ENCODE results near the gene SEC11A.

Gene SEC11A

GRCh38 chr15:84656972-84657371, 59.0 kb downstream of the SEC11A start:
- H3K36me3 ChIP-seq (ENCODE audit: insufficient read depth, low read length): peaks cover 10% of the 10 kb centered on the region
- H3K4me3 ChIP-seq (ENCODE audit: low read depth in 1 of 2, low read length in 2 of 2): peak overlapping the region in 1 of 2 experiments; percentile 61; a peak in 2 of 4 replicates
- H2AFZ ChIP-seq (ENCODE audit: low read depth, low read length): no peak overlapping the region
- H3K27ac ChIP-seq (ENCODE audit: low read length): no peak overlapping the region
- H3K9ac ChIP-seq (ENCODE audit: low read depth, low read length): peak overlapping the region; percentile 69; the same call in 1 of the 2 replicates
- H4K20me1 ChIP-seq (ENCODE audit: insufficient read depth, low read length): no peaks in the 10 kb centered on the region; the same call in 1 of the 2 replicates
- H3K27me3 ChIP-seq (ENCODE audit: insufficient read depth, low read length, poor library complexity): no peaks in the 10 kb centered on the region
- H3K9me3 ChIP-seq (ENCODE audit: insufficient read depth, low read length, severe bottlenecking): no peaks in the 10 kb centered on the region
- peak overlapping the region; percentile 77 for H3K4me2 ChIP-seq (ENCODE audit: insufficient read depth, low read length)
- H3K4me1 ChIP-seq (ENCODE audit: insufficient read depth, low read length): peaks cover 53% of the 10 kb centered on the region
- TF ChIP-seq EZH2 (IDR thresholded peaks at IDR 0.05; ENCODE audit: borderline replicate concordance, low read depth, low read length, severe bottlenecking): no peak
- no peak for TF ChIP-seq CTCF (IDR thresholded peaks at IDR 0.05; ENCODE audit: borderline replicate concordance, extremely low read depth, low read length, poor library complexity, severe bottlenecking)
- no peak for DNase-seq
- no peak for ATAC-seq (ENCODE audit: insufficient read depth, low read depth)
- H3K79me2 ChIP-seq (ENCODE audit: insufficient read depth, low read length): peaks cover 21% of the 10 kb centered on the region

DNA sequence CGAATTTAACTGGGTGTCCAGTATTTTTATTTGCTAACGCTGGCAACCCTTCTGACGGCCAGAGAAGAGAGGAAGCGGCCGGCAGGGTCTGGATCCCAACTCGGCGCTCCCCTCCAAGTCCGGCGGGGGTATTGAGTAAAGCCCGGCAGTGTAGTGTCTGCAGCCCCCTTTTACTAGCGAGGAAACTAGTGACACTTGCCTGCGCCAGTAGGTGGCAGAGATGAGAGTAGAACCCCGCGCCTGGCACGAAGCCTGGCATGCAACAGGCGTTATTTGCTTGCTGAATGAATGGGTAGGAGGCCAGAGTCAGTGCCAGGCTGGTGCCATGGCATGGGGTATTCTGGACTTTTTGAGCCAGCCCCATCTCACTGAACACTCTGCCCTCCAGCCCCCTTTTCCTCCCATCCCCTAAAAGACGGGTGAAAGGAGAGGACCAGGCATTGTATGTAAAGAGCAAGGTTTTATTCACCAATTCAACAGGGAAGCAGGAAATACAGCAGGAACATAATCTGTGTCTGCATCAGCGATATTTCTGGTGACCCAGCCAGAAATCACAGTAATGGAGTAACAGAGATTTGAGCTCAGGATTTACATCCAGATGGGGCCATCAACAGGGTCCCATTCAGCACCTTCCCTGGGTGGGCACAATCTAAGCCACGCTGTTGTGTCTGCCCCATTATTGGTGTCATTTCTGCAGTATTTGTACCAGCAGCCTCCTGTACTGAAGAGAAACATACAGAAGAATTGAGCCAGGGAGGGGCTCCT, 61.1 kb downstream of the SEC11A start:
- Histone ChIP-seq H3K9ac (ENCODE audit: low read depth, low read length) (peak overlapping the region; percentile 71), H2AFZ (ENCODE audit: low read depth, low read length) (peak overlapping the region; percentile 89), H3K27me3 (ENCODE audit: insufficient read depth, low read length, poor library complexity) (no peaks in the 10 kb centered on the region), H4K20me1 (ENCODE audit: insufficient read depth, low read length) (no peaks in the 10 kb centered on the region; the same call in 1 of the 2 replicates), H3K9me3 (ENCODE audit: insufficient read depth, low read length, severe bottlenecking) (no peaks in the 10 kb centered on the region), H3K4me3 (ENCODE audit: low read depth in 1 of 2, low read length in 2 of 2) (peak overlapping the region; percentile 65 to 92), H3K79me2 (ENCODE audit: insufficient read depth, low read length) (peaks cover 25% of the 10 kb centered on the region), H3K36me3 (ENCODE audit: insufficient read depth, low read length) (peaks cover 20% of the 10 kb centered on the region), H3K27ac (ENCODE audit: low read length) (peak overlapping the region; percentile 89), H3K4me2 (ENCODE audit: insufficient read depth, low read length) (peak overlapping the region; percentile 72), H3K4me1 (ENCODE audit: insufficient read depth, low read length) (peaks cover 55% of the 10 kb centered on the region)
- ATAC-seq (ENCODE audit: insufficient read depth, low read depth): peak; percentile 63
- TF ChIP-seq CTCF (IDR thresholded peaks at IDR 0.05; ENCODE audit: borderline replicate concordance, extremely low read depth, low read length, poor library complexity, severe bottlenecking) (peak; percentile 86), EZH2 (IDR thresholded peaks at IDR 0.05; ENCODE audit: borderline replicate concordance, low read depth, low read length, severe bottlenecking) (no peak)
- peak; percentile 84 for DNase-seq

DNA sequence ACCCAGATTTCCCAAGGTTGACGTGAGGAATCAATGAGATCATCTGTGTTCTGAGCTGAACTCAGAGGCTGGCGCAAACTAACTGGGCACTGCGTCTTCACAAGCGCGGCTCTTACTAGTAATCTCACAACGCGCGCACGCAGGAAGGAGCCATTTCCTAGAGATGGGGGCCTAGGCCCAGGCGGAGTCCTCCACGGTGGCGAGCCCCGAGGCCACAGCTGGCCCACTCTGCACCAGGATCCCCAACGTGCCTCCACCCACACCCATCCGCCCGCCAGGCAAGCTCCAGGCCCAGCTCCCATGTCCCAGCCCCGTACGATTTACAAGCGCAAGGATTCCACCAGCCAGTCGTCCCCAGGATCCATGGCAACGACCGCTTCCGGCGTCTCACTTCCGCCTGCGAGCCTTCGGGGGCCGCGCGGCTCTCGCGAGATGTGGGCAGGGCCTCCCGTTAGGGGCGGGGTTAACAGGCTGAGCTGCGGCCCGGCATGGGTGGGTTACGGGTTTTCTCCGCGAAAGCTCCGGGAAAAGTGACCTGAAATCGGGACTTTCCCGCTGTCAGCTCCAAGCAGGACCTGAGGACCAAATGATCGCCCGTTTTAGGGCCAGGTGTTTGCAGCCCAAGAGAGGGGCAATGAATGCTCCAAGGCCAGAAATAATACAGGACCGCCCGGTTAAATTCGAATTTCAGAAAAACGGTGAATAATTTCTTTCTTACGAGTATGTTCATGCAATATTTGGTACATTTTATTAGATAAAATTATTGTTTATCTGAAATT, 61.8 kb downstream of the SEC11A start, which contains the start of gene WDR73:
Gene WDR73, minus strand, starts transcription at position 374 of the 779 bp plus-strand sequence. Its CDS starts 9 bp downstream, at position 365.
- ATAC-seq (ENCODE audit: insufficient read depth, low read depth): peak; percentile 78

More for the DNA sequence above, 61.8 kb downstream of the SEC11A start, which contains the start of gene WDR73:
- peaks cover 54% of the 10 kb centered on the region for H3K4me1 ChIP-seq (ENCODE audit: insufficient read depth, low read length)
- no peaks in the 10 kb centered on the region for H3K9me3 ChIP-seq (ENCODE audit: insufficient read depth, low read length, severe bottlenecking)
- peaks cover 27% of the 10 kb centered on the region for H3K36me3 ChIP-seq (ENCODE audit: insufficient read depth, low read length)
- peak within 1 kb of the TSS; percentile 65 to 92 for H3K4me3 ChIP-seq (ENCODE audit: low read depth in 1 of 2, low read length in 2 of 2)
- H2AFZ ChIP-seq (ENCODE audit: low read depth, low read length): peak within 1 kb of the TSS; percentile 89
- peak within 1 kb of the TSS; percentile 72 for H3K4me2 ChIP-seq (ENCODE audit: insufficient read depth, low read length)
- peaks cover 25% of the 10 kb centered on the region for H3K79me2 ChIP-seq (ENCODE audit: insufficient read depth, low read length)
- TF ChIP-seq EZH2 (IDR thresholded peaks at IDR 0.05; ENCODE audit: borderline replicate concordance, low read depth, low read length, severe bottlenecking) (no peak), CTCF (IDR thresholded peaks at IDR 0.05; ENCODE audit: borderline replicate concordance, extremely low read depth, low read length, poor library complexity, severe bottlenecking) (no peak)
- H4K20me1 ChIP-seq (ENCODE audit: insufficient read depth, low read length): no peaks in the 10 kb centered on the region; the same call in 1 of the 2 replicates
- no peaks in the 10 kb centered on the region for H3K27me3 ChIP-seq (ENCODE audit: insufficient read depth, low read length, poor library complexity)
- peak within 1 kb of the TSS; percentile 71 for H3K9ac ChIP-seq (ENCODE audit: low read depth, low read length)
- peak within 1 kb of the TSS; percentile 89 for H3K27ac ChIP-seq (ENCODE audit: low read length)
- peak; percentile 95 for DNase-seq
